GM18858 (cell line): ENCODE measurements around the gene FAM81B.

Experiments
- ATAC-seq: cut with Tn5 transposase; IDR thresholded peaks from one replicate; pipeline ENCODE4 v1.9.1; 2021; ENCODE audit not compliant: unreplicated experiment

FAM81B gene

GRCh38 chr5:95401626-95402025, 10.5 kb downstream of the FAM81B start:
- ATAC-seq: no peak

GRCh38 chr5:95403996-95404395, 12.8 kb downstream of the FAM81B start:
- no peak for ATAC-seq

GRCh38 chr5:95406426-95407090, 15.4 kb downstream of the FAM81B start:
- no peak for ATAC-seq

- ATAC-seq: no peak
Measured at GRCh38 chr5:95410279-95410678, 19.1 kb downstream of the FAM81B start.

GRCh38 chr5:95411474-95411873, 20.3 kb downstream of the FAM81B start:
- no peak for ATAC-seq

GRCh38 chr5:95414451-95414850, 23.3 kb downstream of the FAM81B start:
- no peak for ATAC-seq

GRCh38 chr5:95417971-95418370, 26.8 kb downstream of the FAM81B start:
- ATAC-seq: no peak

- ATAC-seq: no peak
Measured at GRCh38 chr5:95422838-95423237, 31.7 kb downstream of the FAM81B start.

GRCh38 chr5:95424016-95424415, 32.9 kb downstream of the FAM81B start:
- ATAC-seq: no peak

GRCh38 chr5:95424526-95424925, 33.4 kb downstream of the FAM81B start:
- ATAC-seq: no peak

GRCh38 chr5:95426227-95426626, 35.1 kb downstream of the FAM81B start:
- no peak for ATAC-seq

- no peak for ATAC-seq
Measured at GRCh38 chr5:95432779-95433178, 41.6 kb downstream of the FAM81B start.

- ATAC-seq: no peak
Measured at GRCh38 chr5:95439801-95440493, 48.8 kb downstream of the FAM81B start.

GRCh38 chr5:95440825-95441224, 49.7 kb downstream of the FAM81B start:
- no peak for ATAC-seq

- ATAC-seq: no peak
Measured at GRCh38 chr5:95441636-95442035, 50.5 kb downstream of the FAM81B start.

GRCh38 chr5:95445442-95445841, 54.3 kb downstream of the FAM81B start:
- ATAC-seq: no peak

- no peak for ATAC-seq
Measured at GRCh38 chr5:95445995-95446394, 54.8 kb downstream of the FAM81B start.

- ATAC-seq: no peak
Measured at GRCh38 chr5:95446560-95447221, 55.5 kb downstream of the FAM81B start.

- ATAC-seq: no peak
Measured at GRCh38 chr5:95447961-95448360, 56.8 kb downstream of the FAM81B start.

- ATAC-seq: no peak
Measured at GRCh38 chr5:95448789-95449188, 57.6 kb downstream of the FAM81B start.

GRCh38 chr5:95449460-95449859, 58.3 kb downstream of the FAM81B start:
- no peak for ATAC-seq

GRCh38 chr5:95454536-95454935, 63.4 kb downstream of the FAM81B start:
- no peak for ATAC-seq
